Nucleus accumbens (tissue), 56 donors: ENCODE data around the gene COX6A1.
A peak's percentile ranks its signal among the peaks of the same experiment; 100 is the strongest.

ENCODE experiments used
- DNase-seq, 56 donors: peaks; one replicate each; lab custom pipeline; 2025; lab: John Stamatoyannopoulos, UW

The COX6A1 gene

GRCh38 chr12:120465756-120466155 lies 27.8 kb downstream of the COX6A1 start:
- DNase-seq = no peak

GRCh38 chr12:120466560-120467315 lies 28.8 kb downstream of the COX6A1 start:
- DNase-seq = peak in 8 of 56 donors; percentile 3 to 47 (median 9)

- DNase-seq = no peak
Observed at GRCh38 chr12:120467439-120467838, 29.5 kb downstream of the COX6A1 start.

GRCh38 chr12:120468325-120468820 lies 30.5 kb downstream of the COX6A1 start:
- DNase-seq = peak in 4 of 56 donors; percentile 16 to 47 (median 39)

DNA sequence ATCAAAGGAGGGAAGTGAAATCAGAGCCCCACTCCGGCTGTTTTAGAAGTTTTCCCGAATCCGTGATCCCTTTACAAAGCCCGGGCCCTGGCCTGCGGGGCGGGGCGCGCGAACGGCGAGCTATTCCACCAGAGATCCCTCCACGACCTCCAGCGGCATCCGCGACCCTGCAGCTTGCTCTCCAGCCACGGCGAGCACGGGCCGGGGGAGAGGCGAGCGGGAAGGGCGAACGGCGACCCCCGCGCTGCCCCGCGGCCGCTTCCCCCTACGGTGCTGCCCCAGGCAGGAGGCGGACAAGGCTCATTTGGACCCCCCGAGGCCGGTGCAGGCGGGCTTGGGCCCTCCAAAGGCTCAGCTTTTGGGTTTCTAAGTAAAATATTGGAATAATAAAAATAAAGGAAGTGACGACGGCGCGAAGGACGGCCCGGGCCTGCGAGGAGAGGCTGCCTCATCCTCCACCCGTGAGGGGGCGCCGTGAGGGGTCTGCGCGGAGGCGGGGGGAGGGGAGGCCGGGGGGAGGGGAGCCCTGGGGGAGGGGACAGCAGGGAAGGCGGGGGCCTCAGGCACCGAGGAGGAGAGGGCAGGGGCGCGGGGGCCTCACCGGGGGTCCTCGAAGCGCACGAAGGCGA lies 31.0 kb downstream of the COX6A1 start:
- DNase-seq = peak in 33 of 56 donors; percentile 37 to 78 (median 61)

DNA sequence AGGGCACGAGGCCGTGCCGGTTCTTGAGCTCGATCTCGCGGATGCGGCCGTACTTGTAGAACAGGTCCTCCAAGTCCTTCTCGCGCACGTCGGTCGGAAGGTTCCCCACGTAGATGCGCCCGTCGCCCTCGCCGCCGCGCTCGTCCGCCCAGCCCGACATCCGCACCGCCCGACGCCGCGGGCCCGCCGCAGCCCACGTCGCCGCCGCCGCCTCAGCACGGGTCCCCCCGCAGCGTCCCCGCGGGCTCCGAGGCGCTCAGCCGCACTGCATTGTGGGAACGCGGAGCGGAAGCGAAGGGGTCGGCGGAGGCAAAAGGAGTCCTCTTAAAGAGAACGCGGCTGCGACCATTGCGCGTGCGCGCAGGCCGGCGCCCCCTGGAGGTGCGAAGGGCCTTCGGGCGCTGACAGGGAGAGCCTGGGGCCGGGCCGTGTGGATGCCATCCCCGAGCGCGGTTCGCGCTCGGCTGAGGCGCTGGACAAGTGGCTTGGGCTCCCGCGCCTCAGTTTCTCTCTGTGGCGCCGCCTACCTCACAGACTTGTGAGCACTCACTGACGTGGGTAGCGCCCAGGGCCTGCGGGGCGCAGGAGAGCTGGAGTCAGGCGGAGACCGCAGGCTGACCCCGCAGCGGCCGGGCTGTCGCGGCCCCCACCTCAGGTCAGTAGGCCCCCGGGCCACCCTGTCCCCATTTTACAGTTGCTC lies 31.7 kb downstream of the COX6A1 start, which contains the start of gene SRSF9:
TSS of gene SRSF9 (minus strand) at position 299 of the 700 bp plus-strand sequence. CDS start at position 160, 139 bp downstream.
- peak; percentile 27 to 96 (median 91) for DNase-seq

DNA sequence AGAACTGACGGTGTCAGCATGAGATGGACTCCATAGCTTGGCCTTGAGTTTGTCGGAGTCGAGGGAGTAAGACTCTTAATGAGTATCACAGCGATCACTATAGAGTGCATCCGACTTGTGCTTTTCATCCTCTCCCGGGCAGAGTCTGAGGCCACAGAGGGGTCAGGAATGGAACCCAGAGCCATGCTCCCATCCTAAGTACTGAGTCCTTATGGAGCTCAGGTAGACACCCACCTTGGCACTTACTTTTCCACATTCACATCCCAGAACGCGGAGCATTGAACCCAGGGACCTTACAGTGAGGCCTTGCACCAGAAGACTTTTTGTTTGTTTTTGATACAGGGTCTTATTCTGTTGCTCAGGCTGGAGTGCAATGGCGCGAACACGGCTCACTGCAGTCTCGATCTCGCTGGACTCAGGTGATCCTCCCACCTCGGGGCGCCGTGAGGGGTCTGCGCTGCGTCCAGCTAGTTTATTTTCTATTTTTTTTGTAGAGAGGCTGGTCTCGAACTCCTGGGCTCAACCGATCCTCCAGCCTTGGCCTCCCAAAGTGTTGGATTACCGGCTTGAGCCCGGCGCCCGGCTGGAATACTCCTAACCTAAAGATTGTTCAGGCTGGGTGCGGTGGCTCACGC lies 32.4 kb downstream of the COX6A1 start:
- peak in 2 of 56 donors; percentile 49 to 61 for DNase-seq

- no peak for DNase-seq
Observed at GRCh38 chr12:120472521-120472920, 34.6 kb downstream of the COX6A1 start.

- DNase-seq = no peak
Observed at GRCh38 chr12:120473807-120474615, 36.1 kb downstream of the COX6A1 start.

DNA sequence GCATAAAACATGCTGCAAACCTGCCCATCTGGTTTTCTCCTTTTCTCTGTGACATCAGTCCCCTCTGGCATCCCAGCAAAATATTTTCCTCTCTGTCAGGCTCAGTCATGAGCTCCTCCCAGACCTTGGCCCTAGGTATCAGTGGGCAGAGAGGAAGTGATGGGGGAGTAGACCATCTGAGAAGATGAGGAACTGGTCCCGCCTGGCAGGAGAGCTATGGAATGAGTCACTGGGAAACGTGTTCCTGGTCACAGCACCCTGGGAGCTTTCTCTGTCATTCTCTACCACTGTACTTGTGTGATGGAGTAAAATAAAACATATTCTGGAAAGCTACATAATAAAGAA lies 36.7 kb downstream of the COX6A1 start:
- peak in 7 of 56 donors; percentile 8 to 23 (median 15) for DNase-seq

DNA sequence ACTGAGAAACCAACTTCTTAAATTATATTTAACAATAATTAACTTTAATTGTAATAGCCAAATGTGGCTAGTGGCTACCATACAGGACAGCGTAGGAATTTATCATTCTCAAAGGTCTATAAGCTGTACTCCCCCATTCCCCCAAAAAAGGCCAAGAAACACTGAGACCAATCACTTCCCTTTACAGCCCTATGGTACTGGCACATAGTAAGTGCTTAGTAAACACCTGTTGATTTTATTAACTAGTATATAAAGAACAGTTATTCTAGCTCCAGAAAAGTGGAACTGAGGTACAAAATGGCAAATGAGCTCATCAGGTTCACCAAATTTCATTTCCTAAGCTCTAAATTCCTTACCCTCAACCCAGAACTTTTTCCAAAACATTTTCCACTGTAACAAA lies 37.7 kb downstream of the COX6A1 start:
- DNase-seq = no peak

DNA sequence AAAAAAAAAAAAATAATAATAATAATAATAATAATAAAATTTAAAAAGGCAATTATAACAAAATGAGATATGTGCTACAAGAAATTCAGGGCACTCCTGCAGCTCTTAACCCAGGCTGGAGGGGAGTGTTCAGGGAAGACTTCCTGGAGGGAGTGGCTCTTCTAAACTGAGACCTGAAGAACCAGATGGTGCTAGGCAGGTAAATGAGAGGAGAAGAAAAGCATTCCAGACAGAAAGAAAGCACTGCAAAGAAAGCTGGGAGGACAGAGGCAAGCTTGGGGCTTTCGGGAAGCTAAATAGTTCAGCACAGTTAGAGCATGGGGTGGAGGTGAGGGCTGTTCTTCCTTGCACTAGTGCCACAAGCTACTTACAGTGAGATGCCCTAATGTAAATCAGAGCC lies 41.5 kb downstream of the COX6A1 start:
- no peak for DNase-seq

GRCh38 chr12:120480211-120480610 lies 42.3 kb downstream of the COX6A1 start:
- no peak for DNase-seq

DNA sequence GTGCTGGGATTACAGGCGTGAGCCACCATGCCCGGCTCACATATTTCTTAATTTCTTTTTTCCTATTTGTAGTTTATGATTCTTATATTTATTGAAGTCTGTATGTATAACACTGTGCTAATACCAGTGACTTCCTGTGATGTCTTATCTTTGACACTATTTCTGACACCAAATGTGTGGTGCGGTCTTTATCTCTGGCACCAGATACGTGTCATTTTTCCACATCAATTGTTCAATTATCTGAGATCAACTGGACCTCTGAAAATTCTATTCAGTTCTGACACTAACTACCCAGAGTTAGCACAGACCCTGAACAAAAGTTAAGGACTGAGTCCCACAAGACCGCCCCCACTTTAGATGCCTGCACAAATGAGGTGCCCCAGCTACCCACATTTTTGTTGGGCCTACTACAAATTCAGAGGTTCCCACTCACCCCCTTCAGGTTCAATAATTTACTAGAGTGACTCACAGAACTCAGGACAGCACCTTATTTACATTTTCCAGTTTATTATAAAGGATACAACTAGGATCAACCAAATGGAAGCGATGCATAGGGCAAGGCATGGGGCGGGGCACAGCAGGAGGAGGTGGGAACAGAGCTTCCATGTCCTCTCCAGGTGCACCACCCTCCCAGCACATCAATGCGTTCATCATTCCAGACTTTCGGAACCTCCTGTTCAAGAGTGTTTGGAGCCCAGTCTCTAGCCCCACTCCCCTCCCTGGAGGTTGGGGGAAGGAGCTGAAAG lies 43.3 kb downstream of the COX6A1 start:
- DNase-seq = no peak

- DNase-seq = no peak
Observed at GRCh38 chr12:120483621-120484020, 45.7 kb downstream of the COX6A1 start.

DNA sequence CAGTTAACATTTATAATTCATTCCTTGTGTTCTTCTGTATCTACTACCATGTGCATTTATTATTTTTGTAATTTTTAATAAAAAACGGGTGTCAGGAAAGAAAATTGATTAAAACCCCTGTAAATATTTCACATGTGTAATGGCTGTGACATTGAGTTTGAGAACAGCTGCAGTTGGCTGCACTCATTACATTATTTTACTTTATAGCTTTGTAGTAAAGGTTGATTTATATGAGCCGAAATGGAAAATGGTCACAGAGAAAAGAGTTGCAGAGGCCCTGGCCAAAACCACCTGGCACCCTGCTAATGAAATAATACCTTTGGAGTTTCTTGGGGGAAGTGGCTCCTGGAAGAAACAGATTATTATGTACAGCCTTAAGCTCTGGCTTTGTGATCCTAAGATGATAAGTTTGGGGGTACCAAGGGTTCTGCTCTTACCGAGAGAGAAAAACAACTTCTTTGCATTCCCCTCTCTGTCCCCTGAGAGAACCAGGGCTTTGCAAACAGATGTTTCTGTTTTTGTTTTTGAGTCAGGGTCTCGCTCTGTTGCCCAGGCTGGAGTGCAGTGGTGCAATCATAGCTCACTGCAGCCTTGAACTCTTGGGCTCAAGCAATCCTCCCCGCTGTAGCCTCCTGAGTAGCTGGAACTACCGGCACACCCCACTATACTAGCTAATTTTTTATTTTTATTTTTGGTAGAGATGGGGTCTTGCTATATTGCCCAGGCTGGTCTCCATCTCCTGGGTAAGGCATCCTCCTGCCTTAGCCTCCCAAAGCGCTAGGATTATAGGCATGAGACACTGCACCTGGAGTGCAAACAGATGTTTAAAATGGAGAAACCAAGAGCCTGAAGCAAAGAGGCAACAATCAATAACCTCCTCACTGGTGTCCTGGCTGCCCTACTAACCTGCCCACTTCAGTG lies 48.3 kb downstream of the COX6A1 start:
- no peak for DNase-seq

DNA sequence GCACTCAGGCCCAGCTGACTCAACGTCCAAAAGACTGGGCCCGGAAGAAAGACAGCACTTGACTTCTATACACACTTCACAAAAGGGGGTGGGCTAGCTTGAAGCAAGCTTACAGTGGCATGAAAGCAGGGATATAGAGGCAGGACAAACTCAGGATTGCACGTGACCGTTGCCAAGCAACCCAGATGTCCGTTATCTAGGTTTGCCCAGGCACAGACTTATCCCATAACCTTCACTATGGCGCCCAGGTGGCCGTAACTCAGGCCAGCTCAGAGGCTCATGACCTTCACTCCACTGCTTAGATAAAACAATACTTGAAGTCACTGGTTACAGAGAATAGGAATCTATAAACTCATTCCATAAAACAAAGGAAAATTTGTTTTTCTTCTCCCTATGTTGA lies 49.6 kb downstream of the COX6A1 start:
- peak in 2 of 56 donors; percentile 18 to 19 for DNase-seq

DNA sequence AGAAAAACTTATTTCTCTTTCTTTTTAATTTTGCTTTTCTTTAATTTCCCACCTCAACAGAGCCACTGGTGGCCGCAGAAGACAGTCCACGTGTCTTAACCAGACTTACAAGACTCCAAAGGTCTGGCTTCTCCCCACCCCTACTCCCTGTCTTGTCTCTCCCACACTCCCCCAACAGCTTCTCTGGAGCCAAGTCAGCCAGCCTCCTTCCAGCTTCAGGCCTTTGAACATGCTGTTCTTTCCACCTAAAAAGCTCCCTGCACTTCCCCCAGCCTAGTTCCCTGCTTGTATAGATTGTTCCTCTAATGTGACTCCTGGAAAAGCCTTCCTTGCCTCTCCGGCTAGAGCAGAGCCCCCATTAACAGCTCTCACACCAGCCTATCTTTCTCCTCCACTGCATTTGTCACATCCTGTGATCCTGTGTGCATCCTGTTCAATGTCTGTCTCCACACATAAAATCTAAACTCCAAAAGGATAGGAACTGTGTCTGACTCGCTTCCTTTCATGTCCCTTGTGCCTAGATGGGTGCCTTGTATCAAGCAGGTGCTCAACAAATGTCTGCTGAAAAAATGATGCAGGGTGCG lies 50.2 kb downstream of the COX6A1 start:
- peak in 28 of 56 donors; percentile 4 to 68 (median 20) for DNase-seq
